Neural progenitor cell (in vitro differentiated cells): ENCODE measurements around the gene ANTXR1. TPM values are rescaled to one million over a fixed set of nuclear protein-coding genes. Genes with fewer than 3 reads are reported as not detected.

Experiments used
- DNase-seq: peaks from one replicate; pipeline ENCODE4 v3.0.0-alpha.2; 2016; ENCODE audit warnings: low spot score
- H2AFZ ChIP-seq: fragments of 200-600 bp; sonication (generic); replicated peaks from 2 replicates; pipeline ENCODE4 v1.6.1; 2016; ENCODE audit warnings: antibody characterized with exemption
- H3F3A ChIP-seq: fragments of 200-600 bp; sonication (generic); 2 replicates; pipeline ENCODE4 v1.6.1; 2016; ENCODE audit warnings: antibody characterized with exemption, low read depth
- H3K27ac ChIP-seq: fragments of 200-600 bp; sonication (generic); 2 replicates; pipeline ENCODE4 v1.5.1; 2016; ENCODE audit warnings: mild to moderate bottlenecking
- H3K27me3 ChIP-seq: fragments of 200-600 bp; sonication (generic); 2 replicates; pipeline ENCODE4 v1.6.1; 2016; ENCODE audit warnings: mild to moderate bottlenecking, moderate library complexity
- H3K36me3 ChIP-seq: fragments of 200-600 bp; sonication (generic); 2 replicates; pipeline ENCODE4 v1.5.1; 2016
- H3K4me1 ChIP-seq: fragments of 200-600 bp; sonication (generic); 2 replicates; pipeline ENCODE4 v1.6.1; 2016; ENCODE audit warnings: mixed run types
- H3K4me2 ChIP-seq: fragments of 200-600 bp; sonication (generic); 2 replicates; pipeline ENCODE4 v1.6.1; 2016
- H3K4me3 ChIP-seq: fragments of 200-600 bp; sonication (generic); 2 replicates; pipeline ENCODE4 v1.5.1; 2016
- H3K79me2 ChIP-seq: fragments of 200-600 bp; sonication (generic); 2 replicates; pipeline ENCODE4 v1.6.1; 2016; ENCODE audit warnings: low read depth
- H3K9ac ChIP-seq: fragments of 200-600 bp; sonication (generic); 2 replicates; pipeline ENCODE4 v1.6.1; 2016
- H3K9me3 ChIP-seq: fragments of 200-600 bp; sonication (generic); 2 replicates; pipeline ENCODE4 v1.5.1; 2016; ENCODE audit warnings: low read depth
- H4K20me1 ChIP-seq: fragments of 200-600 bp; sonication (generic); 2 replicates; pipeline ENCODE4 v1.6.1; 2016; ENCODE audit warnings: low read depth
- H3K27ac Mint-ChIP-seq: 3 replicates; pipeline ENCODE4 v1.8.0; 2021; ENCODE audit warnings: mixed read lengths
- H3K27me3 Mint-ChIP-seq: 2 replicates; pipeline ENCODE4 v1.8.0; 2022; ENCODE audit warnings: low read depth, mild to moderate bottlenecking, inconsistent platforms, moderate library complexity, mixed read lengths; ENCODE audit not compliant: insufficient read depth
- H3K36me3 Mint-ChIP-seq: 3 replicates; pipeline ENCODE4 v1.8.0; 2021; ENCODE audit warnings: mixed read lengths
- H3K4me1 Mint-ChIP-seq: 3 replicates; pipeline ENCODE4 v1.8.0; 2021; ENCODE audit warnings: mixed read lengths
- H3K4me3 Mint-ChIP-seq: 3 replicates; pipeline ENCODE4 v1.8.0; 2021; ENCODE audit warnings: mild to moderate bottlenecking, moderate library complexity, mixed read lengths
- H3K9me3 Mint-ChIP-seq: 3 replicates; pipeline ENCODE4 v1.8.0; 2020; ENCODE audit warnings: mixed read lengths
- EZH2 ChIP-seq: fragments of 200-600 bp; sonication (generic); IDR thresholded peaks from 2 replicates; pipeline ENCODE4 v1.6.1; 2017; ENCODE audit warnings: antibody characterized with exemption, mild to moderate bottlenecking, moderate library complexity
- EZH2phosphoT487 ChIP-seq: fragments of 200-600 bp; sonication (generic); IDR thresholded peaks from 2 replicates; pipeline ENCODE4 v1.6.1; 2017; ENCODE audit warnings: antibody characterized with exemption
- total RNA-seq: library from RNA; depleted of rRNA; stranded (reverse); fragments of >200 nt; gene quantifications from 2 replicates; pipeline ENCODE4 v1.2.3, GENCODE V29; 2015; ENCODE audit warnings: low replicate concordance
- TF ChIP-seq, protein P1 (sequence below): fragments of 200-600 bp; sonication (generic); IDR thresholded peaks from 2 replicates; pipeline ENCODE4 v1.5.1; 2017; ENCODE audit warnings: antibody characterized with exemption, mild to moderate bottlenecking

The ANTXR1 gene
- total RNA-seq, 1 donor from 2014 or later: 6.7 TPM

GRCh38 chr2:69090820-69091219, 77.8 kb downstream of the ANTXR1 start:
- Histone ChIP-seq H2AFZ (no peak overlapping the region), H3K79me2 (no peaks in the 10 kb centered on the region), H3K9me3 (no peaks in the 10 kb centered on the region), H3K4me1 (no peaks in the 10 kb centered on the region), H3K27me3 (no peaks in the 10 kb centered on the region), H3K27ac (no peak overlapping the region), H4K20me1 (no peaks in the 10 kb centered on the region), H3F3A (no peaks in the 10 kb centered on the region), H3K4me3 (no peak overlapping the region), H3K4me2 (no peak overlapping the region), H3K9ac (no peak overlapping the region), H3K36me3 (no peaks in the 10 kb centered on the region)
- Mint-ChIP-seq H3K4me3 (no peak overlapping the region), H3K27ac (peak overlapping the region; percentile 17), H3K4me1 (no peaks in the 10 kb centered on the region), H3K9me3 (no peaks in the 10 kb centered on the region), H3K36me3 (peaks cover 43% of the 10 kb centered on the region), H3K27me3 (no peaks in the 10 kb centered on the region)
- TF ChIP-seq EZH2phosphoT487 (no peak), EZH2 (no peak)
- TF ChIP-seq, protein P1, sequence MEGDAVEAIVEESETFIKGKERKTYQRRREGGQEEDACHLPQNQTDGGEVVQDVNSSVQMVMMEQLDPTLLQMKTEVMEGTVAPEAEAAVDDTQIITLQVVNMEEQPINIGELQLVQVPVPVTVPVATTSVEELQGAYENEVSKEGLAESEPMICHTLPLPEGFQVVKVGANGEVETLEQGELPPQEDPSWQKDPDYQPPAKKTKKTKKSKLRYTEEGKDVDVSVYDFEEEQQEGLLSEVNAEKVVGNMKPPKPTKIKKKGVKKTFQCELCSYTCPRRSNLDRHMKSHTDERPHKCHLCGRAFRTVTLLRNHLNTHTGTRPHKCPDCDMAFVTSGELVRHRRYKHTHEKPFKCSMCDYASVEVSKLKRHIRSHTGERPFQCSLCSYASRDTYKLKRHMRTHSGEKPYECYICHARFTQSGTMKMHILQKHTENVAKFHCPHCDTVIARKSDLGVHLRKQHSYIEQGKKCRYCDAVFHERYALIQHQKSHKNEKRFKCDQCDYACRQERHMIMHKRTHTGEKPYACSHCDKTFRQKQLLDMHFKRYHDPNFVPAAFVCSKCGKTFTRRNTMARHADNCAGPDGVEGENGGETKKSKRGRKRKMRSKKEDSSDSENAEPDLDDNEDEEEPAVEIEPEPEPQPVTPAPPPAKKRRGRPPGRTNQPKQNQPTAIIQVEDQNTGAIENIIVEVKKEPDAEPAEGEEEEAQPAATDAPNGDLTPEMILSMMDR: no peak
- no peak for DNase-seq

GRCh38 chr2:69092857-69093256, 79.9 kb downstream of the ANTXR1 start:
- no peaks in the 10 kb centered on the region for H3K27me3 Mint-ChIP-seq
- TF ChIP-seq EZH2: no peak
- TF ChIP-seq, protein P1: no peak
- TF ChIP-seq EZH2phosphoT487: no peak
- Histone ChIP-seq H3K4me2 (no peak overlapping the region), H3K27me3 (no peaks in the 10 kb centered on the region), H3K27ac (no peak overlapping the region), H3K4me1 (no peaks in the 10 kb centered on the region), H3K9me3 (no peaks in the 10 kb centered on the region), H3K79me2 (no peaks in the 10 kb centered on the region), H3F3A (no peaks in the 10 kb centered on the region), H3K4me3 (no peak overlapping the region), H2AFZ (no peak overlapping the region), H3K36me3 (no peaks in the 10 kb centered on the region), H4K20me1 (no peaks in the 10 kb centered on the region), H3K9ac (no peak overlapping the region)
- H3K4me1 Mint-ChIP-seq: peaks cover 2% of the 10 kb centered on the region
- no peak for DNase-seq
- H3K4me3 Mint-ChIP-seq: no peak overlapping the region
- H3K36me3 Mint-ChIP-seq: peaks cover 34% of the 10 kb centered on the region
- no peaks in the 10 kb centered on the region for H3K9me3 Mint-ChIP-seq
- no peak overlapping the region for H3K27ac Mint-ChIP-seq

- no peaks in the 10 kb centered on the region for H3K36me3 ChIP-seq
- H3K27me3 Mint-ChIP-seq: no peaks in the 10 kb centered on the region
- H2AFZ ChIP-seq: no peak overlapping the region
- no peak overlapping the region for H3K9ac ChIP-seq
- H3K36me3 Mint-ChIP-seq: peaks cover 40% of the 10 kb centered on the region
- DNase-seq: no peak
- no peaks in the 10 kb centered on the region for H4K20me1 ChIP-seq
- no peaks in the 10 kb centered on the region for H3K9me3 ChIP-seq
- no peaks in the 10 kb centered on the region for H3F3A ChIP-seq
- no peaks in the 10 kb centered on the region for H3K9me3 Mint-ChIP-seq
- no peak overlapping the region for H3K4me3 Mint-ChIP-seq
- no peaks in the 10 kb centered on the region for H3K4me1 ChIP-seq
- no peaks in the 10 kb centered on the region for H3K27me3 ChIP-seq
- no peak overlapping the region for H3K4me3 ChIP-seq
- H3K27ac ChIP-seq: no peak overlapping the region
- TF ChIP-seq, protein P1: no peak
- H3K27ac Mint-ChIP-seq: no peak overlapping the region
- H3K4me2 ChIP-seq: no peak overlapping the region
- H3K79me2 ChIP-seq: no peaks in the 10 kb centered on the region
- H3K4me1 Mint-ChIP-seq: peaks cover 2% of the 10 kb centered on the region
Observed at GRCh38 chr2:69095305-69095704, 82.3 kb downstream of the ANTXR1 start.
